ENCODE results near the gene NMUR2. TPM values are rescaled to one million over a fixed set of nuclear protein-coding genes. Genes with fewer than 3 reads are reported as not detected.

NMUR2 gene
- total RNA-seq, 1 experiment from 2014 or later: not detected

- H3K27me3 ChIP-seq (ENCODE audit: insufficient read depth, low read length): peaks cover 7% of the 10 kb centered on the region; the same call in 1 of the 2 replicates
- H3K9me3 ChIP-seq (ENCODE audit: control insufficient read depth in 1 of 2, insufficient read depth in 1 of 2, low read depth in 1 of 2, low read length in 2 of 2): no peaks in the 10 kb centered on the region
- TF ChIP-seq EZH2phosphoT487 (IDR thresholded peaks at IDR 0.05; ENCODE audit: borderline replicate concordance): no peak
- no peak for TF ChIP-seq JUND (IDR thresholded peaks at IDR 0.05)
- H4K20me1 ChIP-seq (ENCODE audit: insufficient read depth): no peaks in the 10 kb centered on the region
- H3K79me2 ChIP-seq (ENCODE audit: insufficient read depth, low read length): no peaks in the 10 kb centered on the region
- ChIA-PET POLR2A (no interaction called here), RAD21 (ENCODE audit: low non-redundant PET in 1 of 2, low total read pairs in 2 of 2, uncharacterized antibody in 2 of 2, unreplicated experiment in 2 of 2) (no interaction called here), CTCF (no interaction called here)
- no peaks in the 10 kb centered on the region for H3K36me3 ChIP-seq (ENCODE audit: control insufficient read depth in 1 of 2, insufficient read depth in 2 of 2, low read length in 2 of 2)
- no peaks in the 10 kb centered on the region for H3K4me1 ChIP-seq (ENCODE audit: control insufficient read depth in 1 of 2, insufficient read depth in 2 of 2, low read length in 2 of 2)
- no TSS peak for BruUV-seq (replicated peaks)
- DNase-seq (ENCODE audit: low read depth, low spot score): no peak
- H3K4me3 ChIP-seq (replicated peaks in 1 of 2; ENCODE audit: low read depth in 1 of 2, low read length in 2 of 2): no peak overlapping the region
- no peak overlapping the region for H3K27ac ChIP-seq (ENCODE audit: low read depth, low read length)
- intact Hi-C loops (cut with micrococcal nuclease): loop anchor here (10.0 kb wide), 1 partner anchor 130 kb away; no protein-coding TSS in a partner anchor
- no peaks in the 10 kb centered on the region for H3K9me2 ChIP-seq (ENCODE audit: insufficient read depth)
- ATAC-seq: no peak
- H3K9ac ChIP-seq (ENCODE audit: low read length): no peak overlapping the region
- H2AFZ ChIP-seq (ENCODE audit: low read depth, low read length, poor library complexity, severe bottlenecking): no peak overlapping the region
- no peak overlapping the region for H3K4me2 ChIP-seq (ENCODE audit: low read length)
These were observed 30.3 kb downstream of the NMUR2 start for GRCh38 chr5:152374711-152375275.

- ChIA-PET RAD21 (ENCODE audit: low non-redundant PET in 1 of 2, low total read pairs in 2 of 2, uncharacterized antibody in 2 of 2, unreplicated experiment in 2 of 2) (no interaction called here), CTCF (no interaction called here), POLR2A (no interaction called here)
- Histone ChIP-seq H3K9me2 (ENCODE audit: insufficient read depth) (no peaks in the 10 kb centered on the region), H3K36me3 (ENCODE audit: control insufficient read depth in 1 of 2, insufficient read depth in 2 of 2, low read length in 2 of 2) (no peaks in the 10 kb centered on the region), H3K27ac (ENCODE audit: low read depth, low read length) (no peak overlapping the region), H3K9me3 (ENCODE audit: control insufficient read depth in 1 of 2, insufficient read depth in 1 of 2, low read depth in 1 of 2, low read length in 2 of 2) (no peaks in the 10 kb centered on the region), H3K4me2 (ENCODE audit: low read length) (no peak overlapping the region), H3K79me2 (ENCODE audit: insufficient read depth, low read length) (no peaks in the 10 kb centered on the region), H2AFZ (ENCODE audit: low read depth, low read length, poor library complexity, severe bottlenecking) (no peak overlapping the region), H3K27me3 (ENCODE audit: insufficient read depth, low read length) (peaks cover 7% of the 10 kb centered on the region; the same call in 1 of the 2 replicates), H3K4me3 (replicated peaks in 1 of 2; ENCODE audit: low read depth in 1 of 2, low read length in 2 of 2) (no peak overlapping the region), H3K4me1 (ENCODE audit: control insufficient read depth in 1 of 2, insufficient read depth in 2 of 2, low read length in 2 of 2) (no peaks in the 10 kb centered on the region), H3K9ac (ENCODE audit: low read length) (no peak overlapping the region), H4K20me1 (ENCODE audit: insufficient read depth) (no peaks in the 10 kb centered on the region)
- ATAC-seq: no peak
- no peak for DNase-seq (ENCODE audit: low read depth, low spot score)
- TF ChIP-seq POLR2AphosphoS5 (IDR thresholded peaks at IDR 0.05; ENCODE audit: low read depth, low read length) (no peak), EZH2 (IDR thresholded peaks at IDR 0.05) (no peak), CBX3 (IDR thresholded peaks at IDR 0.05; ENCODE audit: low read depth) (no peak), CEBPB (IDR thresholded peaks at IDR 0.05; ENCODE audit: low read depth) (no peak), SRF (IDR thresholded peaks at IDR 0.05; ENCODE audit: low read depth) (no peak), ZFX (IDR thresholded peaks at IDR 0.05) (no peak)
- intact Hi-C loops (cut with micrococcal nuclease): loop anchor here (10.0 kb wide), 1 partner anchor 132 kb away; no protein-coding TSS in a partner anchor
- no TSS peak for BruUV-seq (replicated peaks)
These were observed 32.2 kb downstream of the NMUR2 start for GRCh38 chr5:152372875-152373274.
